Mucosa of stomach (tissue), 1 donor: Measurements from ENCODE around the gene PMEPA1.

Source experiments
- H3K27me3 ChIP-seq: one replicate; pipeline ENCODE4 v1.7.0; 2013; ENCODE audit warnings: mild to moderate bottlenecking, low read length; ENCODE audit not compliant: control insufficient read depth, insufficient read depth
- H3K36me3 ChIP-seq: one replicate; pipeline ENCODE4 v1.7.0; 2013; ENCODE audit warnings: low read length; ENCODE audit not compliant: control insufficient read depth, insufficient read depth
- H3K4me1 ChIP-seq: one replicate; pipeline ENCODE4 v1.7.0; 2013; ENCODE audit warnings: mild to moderate bottlenecking, low read length; ENCODE audit not compliant: control insufficient read depth, insufficient read depth
- H3K4me3 ChIP-seq: one replicate; pipeline ENCODE4 v1.7.0; 2013; ENCODE audit warnings: low read length
- H3K9ac ChIP-seq: one replicate; pipeline ENCODE4 v1.7.0; 2013; ENCODE audit warnings: mild to moderate bottlenecking, low read length, moderate library complexity
- H3K9me3 ChIP-seq: one replicate; pipeline ENCODE4 v1.7.0; 2013; ENCODE audit warnings: mild to moderate bottlenecking, low read length, moderate library complexity; ENCODE audit not compliant: control insufficient read depth
- donor health status: Pancreatic carcinoma.

Gene PMEPA1

DNA sequence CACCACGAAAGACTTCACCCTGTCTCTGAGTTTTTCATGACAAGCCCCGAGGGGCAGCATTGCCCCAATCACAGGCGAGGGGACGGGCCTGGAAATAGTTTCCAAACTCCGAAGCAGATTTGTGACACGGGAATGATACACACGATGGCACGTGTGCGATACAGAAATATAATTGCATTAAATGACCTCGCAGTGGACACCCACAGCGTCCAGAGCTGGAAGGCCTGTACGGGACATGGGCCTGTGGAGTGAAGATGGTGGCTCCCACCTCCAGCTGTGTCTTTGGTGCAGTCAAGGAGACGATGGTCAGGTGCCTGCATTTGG, 43.0 kb downstream of the PMEPA1 start:
- Histone ChIP-seq H3K27me3 (no peaks in the 10 kb centered on the region), H3K4me1 (no peaks in the 10 kb centered on the region), H3K9ac (no peak overlapping the region), H3K9me3 (no peaks in the 10 kb centered on the region), H3K36me3 (no peaks in the 10 kb centered on the region), H3K4me3 (no peak overlapping the region)

GRCh38 chr20:57666106-57666833, 43.5 kb downstream of the PMEPA1 start:
- Histone ChIP-seq H3K4me1 (no peaks in the 10 kb centered on the region), H3K36me3 (no peaks in the 10 kb centered on the region), H3K4me3 (no peak overlapping the region), H3K9ac (no peak overlapping the region), H3K9me3 (no peaks in the 10 kb centered on the region), H3K27me3 (no peaks in the 10 kb centered on the region)

GRCh38 chr20:57665589-57665971, 44.2 kb downstream of the PMEPA1 start:
- Histone ChIP-seq H3K36me3 (no peaks in the 10 kb centered on the region), H3K9me3 (no peaks in the 10 kb centered on the region), H3K4me1 (no peaks in the 10 kb centered on the region)

GRCh38 chr20:57664924-57665588, 44.8 kb downstream of the PMEPA1 start:
- Histone ChIP-seq H3K9ac (no peak overlapping the region), H3K27me3 (no peaks in the 10 kb centered on the region), H3K4me1 (no peaks in the 10 kb centered on the region), H3K9me3 (no peaks in the 10 kb centered on the region), H3K36me3 (no peaks in the 10 kb centered on the region), H3K4me3 (no peak overlapping the region)

More at GRCh38 chr20:57665589-57665971, 44.2 kb downstream of the PMEPA1 start:
- H3K9ac ChIP-seq: no peak overlapping the region
- H3K4me3 ChIP-seq: no peak overlapping the region
- H3K27me3 ChIP-seq: no peaks in the 10 kb centered on the region

DNA sequence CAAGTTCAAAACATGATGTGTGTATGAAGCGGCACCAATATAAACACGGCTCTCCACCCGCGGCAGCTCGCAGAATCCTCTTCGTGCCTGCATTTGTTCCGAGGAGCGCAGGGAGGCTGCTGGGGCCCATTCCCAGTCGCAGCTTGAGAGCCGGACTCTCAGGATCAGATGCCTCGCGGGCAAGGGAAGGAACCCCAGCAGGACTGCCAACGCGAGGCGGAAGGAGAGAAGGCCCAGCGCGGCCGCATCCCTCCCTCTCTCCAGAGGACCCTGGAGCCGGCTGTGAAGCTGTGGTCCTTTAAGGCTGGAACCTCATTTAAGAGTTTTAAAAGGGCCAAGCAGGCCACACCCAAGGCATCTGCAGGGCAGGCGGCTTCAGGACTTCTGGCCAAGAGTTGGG, 45.3 kb downstream of the PMEPA1 start:
- no peak overlapping the region for H3K9ac ChIP-seq
- H3K4me1 ChIP-seq: no peaks in the 10 kb centered on the region
- no peaks in the 10 kb centered on the region for H3K27me3 ChIP-seq
- no peak overlapping the region for H3K4me3 ChIP-seq
- H3K36me3 ChIP-seq: no peaks in the 10 kb centered on the region
- H3K9me3 ChIP-seq: no peaks in the 10 kb centered on the region

GRCh38 chr20:57663681-57664451, 45.9 kb downstream of the PMEPA1 start:
- Histone ChIP-seq H3K27me3 (no peaks in the 10 kb centered on the region), H3K4me3 (no peak overlapping the region), H3K36me3 (no peaks in the 10 kb centered on the region), H3K9ac (no peak overlapping the region), H3K4me1 (no peaks in the 10 kb centered on the region), H3K9me3 (no peaks in the 10 kb centered on the region)

DNA sequence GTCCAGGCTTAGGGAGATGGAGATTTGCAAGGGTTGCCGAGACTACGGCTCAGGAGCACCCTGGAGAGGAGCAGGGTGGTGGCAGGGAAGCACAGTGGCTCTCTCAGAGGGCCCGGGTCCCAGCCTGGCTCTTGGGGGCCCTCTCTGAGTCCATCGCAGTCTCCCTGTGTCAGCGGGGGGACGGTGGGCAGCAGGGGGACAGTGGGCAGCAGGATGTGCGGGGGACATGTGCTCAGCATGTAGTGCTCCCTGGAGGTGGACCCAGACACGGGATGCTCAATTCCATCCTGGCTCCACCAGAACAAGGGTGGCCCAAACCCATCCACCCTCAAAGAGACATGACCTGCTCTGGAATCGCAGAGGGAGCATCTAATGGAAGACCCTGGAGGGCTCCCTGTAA, 46.6 kb downstream of the PMEPA1 start:
- Histone ChIP-seq H3K9me3 (no peaks in the 10 kb centered on the region), H3K27me3 (no peaks in the 10 kb centered on the region), H3K36me3 (no peaks in the 10 kb centered on the region), H3K4me3 (no peak overlapping the region), H3K4me1 (no peaks in the 10 kb centered on the region), H3K9ac (no peak overlapping the region)

DNA sequence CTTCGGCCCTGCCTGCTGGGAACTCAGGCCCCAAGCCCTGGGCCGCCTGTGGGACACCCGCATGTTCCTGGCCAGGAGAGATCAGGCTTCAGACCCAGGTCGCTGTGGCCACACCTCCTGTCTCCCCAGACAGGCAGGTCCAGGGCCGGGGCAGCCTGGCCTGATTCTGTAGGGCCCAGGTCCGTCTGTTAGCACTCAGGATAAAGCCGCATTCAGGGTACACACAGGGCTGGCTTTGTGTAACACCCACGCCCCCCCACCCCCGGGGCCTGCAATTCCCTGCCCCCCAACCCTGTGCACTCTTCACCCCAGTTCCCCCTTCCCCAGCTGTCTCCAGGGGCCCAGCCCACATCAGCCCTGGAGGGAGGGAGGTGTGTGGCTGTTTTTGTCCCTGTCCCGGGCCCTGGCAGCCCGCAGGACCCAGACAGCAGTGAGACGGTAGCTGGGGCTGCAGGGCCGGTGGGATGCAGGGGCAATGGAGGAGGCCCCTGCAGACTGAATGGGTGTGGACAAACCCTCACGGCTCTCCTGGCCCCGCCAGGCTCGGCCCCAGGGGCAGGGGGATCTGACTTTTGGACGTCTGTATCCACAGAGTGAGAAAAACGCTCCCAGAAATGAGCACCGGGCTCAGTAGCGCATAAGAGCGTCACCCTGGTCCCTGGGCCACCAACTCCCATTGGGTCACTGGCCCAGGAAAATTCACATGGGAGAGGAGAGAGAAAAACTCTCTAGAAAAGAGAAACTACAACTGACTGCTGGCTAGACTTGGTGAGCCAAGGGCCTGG, 47.2 kb downstream of the PMEPA1 start:
- Histone ChIP-seq H3K9ac (no peak overlapping the region), H3K4me3 (no peak overlapping the region), H3K36me3 (no peaks in the 10 kb centered on the region), H3K27me3 (no peaks in the 10 kb centered on the region), H3K4me1 (no peaks in the 10 kb centered on the region), H3K9me3 (no peaks in the 10 kb centered on the region)

DNA sequence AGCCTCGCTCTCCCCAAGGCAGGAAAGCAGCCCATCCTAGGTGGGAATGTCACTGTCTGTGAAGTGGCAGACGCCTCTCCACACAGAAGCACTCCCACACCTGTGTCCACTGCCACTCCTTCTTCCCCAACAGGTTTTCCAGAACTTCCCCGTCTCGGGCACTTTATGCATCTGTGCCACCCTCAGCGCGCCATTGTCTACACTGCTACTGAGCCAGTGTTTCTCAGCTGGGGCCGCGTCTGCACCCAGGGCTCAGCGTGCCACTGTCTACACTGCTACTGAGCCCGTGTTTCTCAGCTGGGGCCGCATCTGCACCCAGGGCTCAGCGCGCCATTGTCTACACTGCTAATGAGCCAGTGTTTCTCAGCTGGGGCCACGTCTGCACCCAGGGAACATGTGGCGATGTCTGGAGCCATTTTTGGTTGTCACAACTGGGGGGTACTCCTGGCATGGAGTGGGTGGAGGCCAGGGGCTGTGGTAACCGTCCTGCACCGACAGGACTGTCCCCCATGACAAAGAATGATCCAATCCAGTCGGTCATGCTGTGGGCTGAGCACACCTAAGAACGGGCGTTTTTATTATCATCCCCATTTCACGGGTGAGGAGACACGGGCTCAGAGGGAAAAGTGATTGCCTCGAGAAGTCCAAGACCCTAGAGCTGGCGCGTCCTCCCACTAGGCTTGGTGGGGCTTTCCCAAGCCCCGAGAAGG, 47.9 kb downstream of the PMEPA1 start:
- Histone ChIP-seq H3K4me1 (no peaks in the 10 kb centered on the region), H3K9me3 (no peaks in the 10 kb centered on the region), H3K27me3 (no peaks in the 10 kb centered on the region), H3K36me3 (no peaks in the 10 kb centered on the region), H3K9ac (no peak overlapping the region), H3K4me3 (no peak overlapping the region)

GRCh38 chr20:57660922-57661745, 48.7 kb downstream of the PMEPA1 start:
- Histone ChIP-seq H3K27me3 (no peaks in the 10 kb centered on the region), H3K9ac (no peak overlapping the region), H3K4me3 (no peak overlapping the region), H3K4me1 (no peaks in the 10 kb centered on the region), H3K36me3 (no peaks in the 10 kb centered on the region), H3K9me3 (no peaks in the 10 kb centered on the region)
